Measurements from ENCODE around the gene CACNA2D3.

CACNA2D3 gene

GRCh38 chr3:54127499-54128056 is 5.2 kb downstream of the CACNA2D3 start:
- no peak for FAIRE-seq

DNA sequence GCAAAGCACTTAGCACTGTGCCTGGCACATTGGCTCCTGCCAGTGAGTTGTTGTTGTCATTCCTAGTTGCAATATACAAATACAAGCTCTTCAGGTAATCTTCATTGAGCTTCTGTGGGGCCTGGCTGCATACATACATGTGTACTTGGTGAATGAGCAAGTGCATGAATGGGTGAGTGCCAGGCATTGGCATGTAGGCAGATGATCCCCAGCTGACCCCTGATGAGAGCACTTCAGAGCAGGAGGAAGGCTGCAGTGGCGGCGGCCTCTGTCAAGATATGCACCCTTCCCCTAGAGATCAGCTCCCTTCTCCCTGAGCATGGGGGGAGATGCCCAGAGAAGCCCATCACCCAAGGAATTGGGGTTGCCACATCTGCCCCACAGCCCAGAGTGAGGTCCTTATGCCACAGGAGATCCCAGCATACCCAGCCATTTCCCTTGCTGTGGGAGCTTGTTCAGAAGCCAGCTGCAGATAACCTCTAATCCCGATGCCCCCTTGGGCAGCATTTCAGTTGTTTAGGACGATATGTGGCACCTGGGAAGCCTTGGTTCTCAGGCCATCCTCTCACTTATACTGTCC is 8.8 kb downstream of the CACNA2D3 start:
- no peak for FAIRE-seq

DNA sequence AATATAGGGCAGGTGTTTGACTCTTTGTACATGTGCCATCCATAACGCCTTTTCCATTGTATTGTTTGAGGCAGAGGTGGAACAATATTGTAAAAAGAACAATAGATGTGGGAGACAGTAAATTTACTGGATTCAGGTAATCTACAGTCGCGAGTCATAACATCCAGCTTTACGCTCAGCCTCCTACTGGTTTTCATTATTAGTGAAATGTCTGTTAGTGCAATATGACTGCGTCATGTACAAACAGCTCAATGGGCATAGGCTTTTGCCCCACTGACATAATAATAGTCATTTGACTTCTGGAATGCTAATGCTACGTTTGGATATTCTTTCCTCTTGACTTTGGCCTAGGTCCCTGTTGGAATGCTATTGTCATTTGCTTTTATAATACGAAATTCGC is 9.5 kb downstream of the CACNA2D3 start:
- FAIRE-seq, result no peak

DNA sequence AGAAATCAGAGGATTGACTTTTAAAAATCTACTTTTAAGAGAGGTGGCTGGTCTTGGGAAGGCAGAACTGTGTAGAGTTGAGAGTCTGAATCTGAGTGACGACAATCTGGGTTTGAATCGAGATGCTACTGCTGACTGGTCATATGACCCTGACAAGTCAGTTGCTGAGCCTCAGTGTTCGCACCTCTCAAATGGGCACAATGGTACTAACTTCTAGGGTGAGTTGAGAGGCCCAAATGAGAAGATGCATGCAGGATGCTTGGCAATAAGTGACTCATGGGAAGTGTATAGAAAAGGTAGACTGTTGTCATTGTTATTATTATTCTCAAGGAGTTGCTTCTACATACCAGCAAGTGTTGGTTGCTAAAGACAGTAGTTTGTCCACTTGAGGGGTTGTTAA is 10.3 kb downstream of the CACNA2D3 start:
- FAIRE-seq, result no peak

DNA sequence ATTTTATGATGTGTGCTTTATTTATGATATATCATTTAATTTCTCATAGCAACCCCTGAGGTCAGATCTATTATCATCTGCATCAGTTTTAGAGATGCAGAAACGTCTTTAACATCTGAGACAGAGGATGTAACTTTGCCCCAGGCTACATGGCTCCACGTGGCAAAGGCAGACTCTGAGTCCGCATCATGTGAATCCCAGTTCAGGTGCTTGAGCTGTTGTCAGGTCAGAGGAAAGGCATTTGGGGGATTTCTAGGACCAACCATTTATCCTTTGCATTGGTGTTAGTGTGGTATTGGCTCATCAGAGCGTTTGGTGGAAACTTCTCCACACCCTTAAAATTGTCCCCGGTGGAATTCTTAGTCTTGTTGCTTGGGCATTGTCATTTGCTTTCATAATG is 10.8 kb downstream of the CACNA2D3 start:
- no peak for FAIRE-seq

DNA sequence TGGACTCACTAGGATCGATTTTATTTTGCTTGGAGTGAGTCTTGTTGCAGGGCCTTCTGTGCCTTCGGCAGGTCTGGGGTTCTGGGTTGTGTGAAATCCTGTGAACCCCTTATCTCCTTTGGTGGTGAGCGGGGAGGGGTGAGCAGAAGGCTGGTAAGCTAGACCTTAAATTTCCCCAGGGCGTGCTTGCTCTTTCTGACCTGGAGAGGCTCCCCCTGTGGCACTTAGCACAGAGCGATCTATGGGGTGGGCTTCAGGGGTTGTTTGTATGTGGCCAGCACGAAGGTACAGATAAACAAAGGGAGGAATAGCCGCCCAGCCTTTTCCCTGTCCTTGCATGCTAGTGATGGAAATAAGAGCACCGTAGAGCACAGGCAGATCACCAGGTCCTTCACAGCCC is 11.8 kb downstream of the CACNA2D3 start:
- no peak for FAIRE-seq

DNA sequence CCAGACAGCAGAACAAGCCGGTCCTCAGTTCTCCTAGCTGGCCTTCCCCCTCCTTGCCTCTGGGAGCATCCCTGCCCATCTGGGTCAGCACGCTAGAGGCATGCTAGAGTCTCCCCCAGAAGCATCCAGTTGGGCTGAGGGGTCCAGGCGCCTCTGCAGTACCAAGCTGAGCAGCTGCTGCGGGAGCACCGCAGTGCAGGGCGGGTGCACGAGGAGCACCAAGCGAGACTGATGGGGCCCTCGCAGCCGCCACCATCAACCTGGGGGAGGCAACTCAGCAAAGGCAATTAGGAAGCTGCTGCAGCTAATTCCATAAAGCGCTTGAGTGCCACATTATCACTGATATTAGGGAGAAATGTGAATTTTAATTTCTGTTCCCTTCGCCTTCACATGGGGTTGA is 12.4 kb downstream of the CACNA2D3 start:
- FAIRE-seq, result no peak

- FAIRE-seq, result no peak
Observed at GRCh38 chr3:54137311-54137710, 15.0 kb downstream of the CACNA2D3 start.

DNA sequence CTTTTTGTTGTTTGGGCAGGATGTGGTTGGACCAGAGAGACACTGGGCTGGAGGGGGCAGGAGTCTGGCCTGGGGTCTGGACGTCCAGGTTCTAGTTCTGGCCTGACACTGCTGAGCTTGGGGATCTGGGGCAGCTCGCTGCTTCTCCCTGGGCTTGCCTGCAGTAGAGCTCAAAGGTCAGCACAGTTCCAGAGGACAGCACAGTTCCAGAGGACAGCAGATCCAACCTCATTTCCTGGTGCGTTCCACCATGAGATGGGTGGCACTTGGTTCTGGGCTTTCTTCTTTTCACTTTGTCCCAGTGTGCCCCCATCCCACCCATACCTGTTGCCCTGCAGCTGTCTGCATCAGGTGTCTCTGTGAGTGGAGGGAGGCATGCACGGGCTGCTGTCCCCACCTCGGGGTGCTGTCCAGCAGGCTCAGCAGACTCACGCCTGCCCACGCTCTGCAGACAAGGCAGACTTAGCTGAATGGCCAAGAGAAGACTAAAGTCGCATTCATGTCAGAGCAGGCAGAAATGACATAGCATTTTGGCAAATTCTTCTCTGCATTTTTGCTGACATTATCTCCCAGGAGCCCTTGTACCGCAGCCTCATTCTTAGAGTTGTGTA is 16.7 kb downstream of the CACNA2D3 start:
- no peak for FAIRE-seq

- no peak for FAIRE-seq
Observed at GRCh38 chr3:54139630-54140029, 17.3 kb downstream of the CACNA2D3 start.

GRCh38 chr3:54144284-54144683 is 21.9 kb downstream of the CACNA2D3 start:
- FAIRE-seq, result no peak

DNA sequence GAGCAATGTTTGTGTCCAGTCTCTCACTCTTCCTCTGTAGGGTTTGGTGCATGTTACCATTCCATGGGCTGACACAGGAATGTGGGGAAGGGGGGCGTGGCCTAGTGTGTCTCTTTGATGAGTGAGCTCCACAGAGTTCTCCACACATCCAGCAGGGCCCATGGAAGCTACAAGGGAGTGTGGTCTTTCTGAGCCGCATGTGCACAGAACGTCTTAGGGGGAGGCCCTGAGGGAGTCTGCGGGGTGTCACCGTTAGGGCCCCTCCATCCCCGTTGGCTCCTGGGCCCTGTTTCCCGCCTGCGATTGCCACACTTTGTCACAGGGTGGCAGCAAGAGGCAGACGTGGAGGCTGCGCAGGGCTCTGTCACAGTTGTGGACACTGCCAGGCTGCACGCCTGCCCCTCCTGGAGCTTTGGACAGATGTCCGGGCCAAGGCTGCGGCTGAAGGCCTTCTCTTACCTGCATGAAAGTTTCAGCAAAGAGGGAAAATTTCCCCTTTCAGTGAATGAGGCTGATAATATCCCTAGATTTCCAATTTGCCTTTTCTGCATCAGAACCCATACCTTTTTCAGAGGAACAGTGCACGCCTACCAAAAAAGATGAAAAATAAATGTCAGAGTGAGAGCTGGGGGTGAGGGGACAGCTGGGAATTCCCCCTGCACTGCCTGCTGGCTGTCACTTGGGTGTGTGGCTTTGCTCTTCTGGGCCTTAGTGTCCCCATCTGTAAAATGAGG is 24.3 kb downstream of the CACNA2D3 start:
- no peak for FAIRE-seq

DNA sequence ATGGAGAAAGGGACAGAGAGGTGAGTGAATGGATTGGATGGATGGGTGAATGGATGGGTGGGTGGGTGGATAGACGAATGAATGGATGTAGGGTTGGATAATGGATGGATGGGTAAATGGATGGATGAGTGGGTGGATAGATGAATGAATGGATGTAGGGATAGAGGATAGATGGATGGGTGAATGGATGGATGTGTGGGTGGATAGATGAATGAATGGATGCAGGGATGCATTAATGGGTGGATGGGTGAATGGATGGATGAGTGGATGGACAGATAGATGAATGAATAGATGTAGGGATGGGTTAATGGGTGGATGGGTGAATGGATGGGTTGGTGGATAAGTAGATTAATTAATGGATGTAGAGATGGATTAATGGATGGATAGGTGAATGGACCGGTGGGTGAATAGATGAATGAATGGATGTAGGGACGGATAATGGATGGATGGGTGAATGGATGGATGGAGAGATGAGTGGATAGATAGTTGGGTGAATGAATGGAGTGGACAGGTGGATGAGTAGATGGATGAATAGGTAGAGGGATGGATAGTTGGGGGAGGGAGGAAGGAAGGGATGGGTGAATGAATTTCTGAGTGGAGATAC is 28.6 kb downstream of the CACNA2D3 start:
- no peak for FAIRE-seq

GRCh38 chr3:54153477-54153876 is 31.1 kb downstream of the CACNA2D3 start:
- FAIRE-seq, result no peak

DNA sequence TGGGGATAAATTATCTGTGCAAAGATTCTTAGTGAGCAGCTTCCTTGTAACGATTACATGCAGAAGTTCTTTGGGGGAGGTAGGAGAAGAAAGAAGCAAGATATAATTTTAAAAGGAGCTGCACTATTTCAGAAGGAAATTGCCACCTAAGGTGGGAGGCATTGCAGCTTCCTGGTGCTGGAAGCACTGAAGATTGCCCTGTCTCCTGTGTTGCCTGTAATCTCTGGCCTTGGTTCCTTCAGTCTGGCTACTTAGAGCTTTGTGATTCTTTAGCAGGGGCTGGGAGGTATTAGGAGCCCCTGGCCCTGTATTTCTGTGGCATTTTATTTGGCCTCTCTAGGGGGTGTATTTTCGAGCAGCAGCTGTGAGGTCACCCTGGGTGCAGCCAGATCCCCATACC is 35.5 kb downstream of the CACNA2D3 start:
- no peak for FAIRE-seq

- FAIRE-seq, result no peak
Observed at GRCh38 chr3:54159917-54160316, 37.6 kb downstream of the CACNA2D3 start.

DNA sequence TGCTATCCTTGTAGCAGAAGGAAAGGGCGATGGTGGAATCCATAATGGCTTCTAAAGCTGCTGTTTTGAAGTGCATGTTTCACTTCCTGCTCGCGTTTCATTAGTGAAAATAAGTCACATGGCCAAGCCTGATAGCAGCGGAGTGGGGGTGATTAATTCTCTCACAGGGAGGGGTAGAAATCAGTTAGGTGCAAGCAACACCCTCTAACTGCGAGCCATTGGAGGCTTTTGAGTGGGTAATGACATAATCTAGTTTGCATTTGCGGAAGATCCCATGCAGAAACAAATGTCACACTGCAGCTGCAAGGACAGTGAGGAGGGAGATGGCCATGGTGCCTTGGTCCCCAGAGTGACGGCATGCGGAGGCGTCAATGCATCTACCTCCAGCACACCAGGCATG is 41.1 kb downstream of the CACNA2D3 start:
- FAIRE-seq, result no peak

GRCh38 chr3:54164192-54164975 is 42.0 kb downstream of the CACNA2D3 start:
- FAIRE-seq, result no peak

- no peak for FAIRE-seq
Observed at GRCh38 chr3:54165865-54166264, 43.5 kb downstream of the CACNA2D3 start.

GRCh38 chr3:54167999-54168398 is 45.6 kb downstream of the CACNA2D3 start:
- FAIRE-seq, result no peak

DNA sequence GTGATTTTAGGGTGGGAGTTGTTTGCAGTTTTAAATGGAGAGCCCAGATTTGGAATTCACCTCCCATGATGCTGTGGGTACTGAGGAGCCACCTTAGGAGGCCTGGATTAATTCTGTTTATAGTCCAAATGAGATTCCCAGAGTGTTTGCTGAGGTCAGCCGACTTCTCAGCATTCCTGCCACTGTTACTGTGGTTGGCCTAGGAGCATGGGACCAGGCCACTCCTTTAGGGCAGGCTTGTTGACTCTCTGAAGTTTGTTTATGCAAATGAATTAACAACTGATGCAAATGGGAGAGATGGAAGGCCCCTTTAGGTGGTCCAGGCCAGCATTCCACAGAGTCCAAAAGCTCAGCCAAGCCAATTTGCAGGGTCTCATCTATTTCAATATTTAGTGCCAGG is 46.1 kb downstream of the CACNA2D3 start:
- FAIRE-seq, result no peak

DNA sequence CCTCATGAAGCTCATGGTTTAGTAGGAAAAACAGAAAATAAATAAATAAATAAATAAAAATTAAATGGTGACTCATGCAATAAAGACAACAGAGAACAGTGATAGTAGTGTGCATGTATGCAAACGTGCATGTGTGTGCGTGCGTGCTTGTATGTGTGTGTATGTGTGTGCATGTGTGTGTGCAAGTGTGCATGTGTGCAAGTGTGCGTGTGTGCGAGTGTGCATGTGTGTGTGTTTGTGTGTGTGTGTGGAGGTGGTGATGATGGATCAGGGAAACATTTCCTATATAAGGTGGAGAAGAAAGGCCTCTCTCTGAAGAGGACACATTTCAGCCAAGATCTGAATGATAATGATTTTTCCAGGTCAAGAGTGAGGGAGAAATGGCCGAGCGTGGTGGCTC is 47.2 kb downstream of the CACNA2D3 start:
- FAIRE-seq, result no peak

DNA sequence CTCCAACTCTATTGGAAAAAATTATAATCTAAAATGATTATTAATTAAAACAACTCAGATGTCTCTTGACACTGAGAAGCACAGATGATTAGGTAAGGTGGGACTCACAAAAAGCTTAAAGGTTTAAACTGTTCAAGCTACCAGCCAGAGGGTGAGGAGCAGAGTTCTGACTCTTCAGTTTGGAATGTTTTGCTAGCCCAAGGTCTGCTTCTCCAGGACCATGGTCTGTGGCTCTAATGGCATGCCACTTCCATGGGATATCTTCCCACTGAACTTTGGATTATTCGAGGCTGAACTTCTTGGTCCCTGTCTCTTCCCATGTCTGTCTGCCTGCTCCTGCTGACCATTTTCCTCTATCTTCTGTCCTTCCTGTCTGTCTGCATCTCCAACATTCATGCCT is 49.2 kb downstream of the CACNA2D3 start:
- no peak for FAIRE-seq
